ENCODE measurements around the gene CR1L.

Gene CR1L

GRCh38 chr1:207644166-207644851, 624 bp upstream of the CR1L start:
- FAIRE-seq (no peak), DNase-seq (ENCODE audit: insufficient read length, low spot score) (no peak)
- TF ChIP-seq CTCF (IDR thresholded peaks at IDR 0.05; ENCODE audit: insufficient read depth, missing control alignments) = no peak

- DNase-seq (ENCODE audit: insufficient read length, low spot score) = no peak
- TF ChIP-seq CTCF (IDR thresholded peaks at IDR 0.05; ENCODE audit: insufficient read depth, missing control alignments) = no peak
- FAIRE-seq = no peak
Measured at GRCh38 chr1:207645635-207646081, 725 bp downstream of the CR1L start.

GRCh38 chr1:207646171-207646570, 1.2 kb downstream of the CR1L start:
- FAIRE-seq (no peak), DNase-seq (ENCODE audit: insufficient read length, low spot score) (no peak)
- no peak for TF ChIP-seq CTCF (IDR thresholded peaks at IDR 0.05; ENCODE audit: insufficient read depth, missing control alignments)

- FAIRE-seq = no peak
- TF ChIP-seq CTCF (IDR thresholded peaks at IDR 0.05; ENCODE audit: insufficient read depth, missing control alignments) = no peak
- DNase-seq (ENCODE audit: insufficient read length, low spot score) = no peak
Measured at GRCh38 chr1:207646944-207647579, 2.1 kb downstream of the CR1L start.

GRCh38 chr1:207647671-207648333, 2.9 kb downstream of the CR1L start:
- DNase-seq (ENCODE audit: insufficient read length, low spot score) (no peak), FAIRE-seq (no peak)
- TF ChIP-seq CTCF (IDR thresholded peaks at IDR 0.05; ENCODE audit: insufficient read depth, missing control alignments) = no peak

- TF ChIP-seq CTCF (IDR thresholded peaks at IDR 0.05; ENCODE audit: insufficient read depth, missing control alignments) = no peak
- no peak for DNase-seq (ENCODE audit: insufficient read length, low spot score)
- FAIRE-seq = no peak
Measured at GRCh38 chr1:207648334-207649209, 3.6 kb downstream of the CR1L start.
